Upper lobe of left lung (tissue), 6 donors: ENCODE data around the gene CRYM. TPM values are rescaled to one million over a fixed set of nuclear protein-coding genes. Genes with fewer than 3 reads are reported as not detected.
A peak's percentile ranks its signal among the peaks of the same experiment; 100 is the strongest.

Source experiments
- ATAC-seq, 2 donors: fragments of 200-7000 bp; cut with Tn5 transposase; one replicate each; pipeline ENCODE4 v1.9.1; 2022; ENCODE audit warnings: mild to moderate bottlenecking in 2 of 2, moderate library complexity in 2 of 2; ENCODE audit not compliant: low FRiP score in 2 of 2
- DNase-seq, 2 donors: peaks; one replicate each; pipeline ENCODE4 v3.0.0-alpha.2; 2019 to 2020
- H3K27ac ChIP-seq, 4 donors: fragments of 200-600 bp; sonication (generic); one replicate each; pipeline ENCODE4 v1.5.1; 2016 to 2019
- H3K27me3 ChIP-seq, 4 donors: fragments of 200-600 bp; sonication (generic); one replicate each; pipeline ENCODE4 v1.5.1; 2017 to 2019
- H3K36me3 ChIP-seq, 4 donors: fragments of 200-600 bp; sonication (generic); one replicate each; pipeline ENCODE4 v1.5.1; 2016 to 2019
- H3K4me1 ChIP-seq, 4 donors: fragments of 200-600 bp; sonication (generic); one replicate each; pipeline ENCODE4 v1.5.1; 2018 to 2019
- H3K4me3 ChIP-seq, 4 donors: fragments of 200-600 bp; sonication (generic); one replicate each; pipeline ENCODE4 v1.5.1; 2017 to 2019; ENCODE audit warnings: mild to moderate bottlenecking in 2 of 4, moderate library complexity in 1 of 4
- H3K9me3 ChIP-seq, 4 donors: fragments of 200-600 bp; sonication (generic); one replicate each; pipeline ENCODE4 v1.5.1; 2018 to 2019
- EP300 ChIP-seq, 4 donors: sonication (generic); formaldehyde crosslinking; IDR thresholded peaks; one replicate each; pipeline ENCODE4 v1.5.1; 2017; ENCODE audit warnings: antibody characterized with exemption in 4 of 4, control low read depth in 2 of 4
- POLR2A ChIP-seq, 4 donors: fragments of 450-650 bp; IDR thresholded peaks; one replicate each; pipeline ENCODE4 v1.5.1; 2016 to 2017; ENCODE audit warnings: antibody characterized with exemption in 4 of 4, mild to moderate bottlenecking in 2 of 4
- POLR2AphosphoS5 ChIP-seq, 2 donors: sonication (generic); formaldehyde crosslinking; IDR thresholded peaks; one replicate each; pipeline ENCODE4 v1.5.1; 2017; ENCODE audit warnings: antibody characterized with exemption in 2 of 2
- WGBS, 2 donors: methylation state at CpG; one replicate each; pipeline ENCODE4 v1.1.5; 2017 to 2018; 5-methylcytosine and 5-hydroxymethylcytosine counted together
- total RNA-seq, 6 donors: library from RNA; depleted of rRNA in 4 of 6; stranded (reverse); fragments of >200 nt in 4 of 6; gene quantifications; one replicate each; pipeline versions ENCODE4 v1.1.0 to v1.2.1, GENCODE V29; 2016 to 2021
- TF ChIP-seq, protein P1 (sequence below), 6 experiments: fragments of 450-650 bp in 4 of 6; fragments of 200-600 bp in 2 of 6; sonication (generic) in 2 of 6; IDR thresholded peaks; one replicate each; pipeline ENCODE4 v1.5.1; 2016 to 2019; ENCODE audit warnings: antibody characterized with exemption in 6 of 6
- donor health status: DM: no; HTN: no; CAD: no; lungs with moderate emphysema.
- donor health status: DM: no; HTN: yes; CAD: no; lungs with severe emphysema.

CRYM gene
- total RNA-seq, 6 donors from 2014 or later, result 2.0 to 18.6 (median 7.8) TPM

DNA sequence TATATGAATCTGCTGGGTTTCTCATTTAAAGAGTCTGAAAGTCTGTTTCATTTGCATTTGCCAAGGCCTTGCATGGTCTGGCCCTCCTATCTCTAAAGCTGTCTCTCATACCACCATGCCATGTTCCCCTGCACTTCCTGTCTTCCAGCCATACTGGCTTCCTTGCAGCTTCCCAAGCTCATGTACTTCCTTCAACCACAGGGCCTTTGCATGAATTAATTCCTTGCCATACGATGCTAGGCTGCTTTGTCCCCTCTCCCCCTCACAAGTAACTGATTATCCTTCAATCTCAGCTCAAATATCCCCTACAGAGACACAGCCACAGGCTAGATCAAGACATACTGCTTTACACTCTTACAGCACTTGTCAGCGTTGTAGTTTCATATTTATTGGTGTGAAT is 5.8 kb downstream of the CRYM start:
- TF ChIP-seq POLR2A (IDR thresholded peaks at IDR 0.05), result no peak
- TF ChIP-seq EP300 (IDR thresholded peaks at IDR 0.05), result no peak
- TF ChIP-seq, protein P1, sequence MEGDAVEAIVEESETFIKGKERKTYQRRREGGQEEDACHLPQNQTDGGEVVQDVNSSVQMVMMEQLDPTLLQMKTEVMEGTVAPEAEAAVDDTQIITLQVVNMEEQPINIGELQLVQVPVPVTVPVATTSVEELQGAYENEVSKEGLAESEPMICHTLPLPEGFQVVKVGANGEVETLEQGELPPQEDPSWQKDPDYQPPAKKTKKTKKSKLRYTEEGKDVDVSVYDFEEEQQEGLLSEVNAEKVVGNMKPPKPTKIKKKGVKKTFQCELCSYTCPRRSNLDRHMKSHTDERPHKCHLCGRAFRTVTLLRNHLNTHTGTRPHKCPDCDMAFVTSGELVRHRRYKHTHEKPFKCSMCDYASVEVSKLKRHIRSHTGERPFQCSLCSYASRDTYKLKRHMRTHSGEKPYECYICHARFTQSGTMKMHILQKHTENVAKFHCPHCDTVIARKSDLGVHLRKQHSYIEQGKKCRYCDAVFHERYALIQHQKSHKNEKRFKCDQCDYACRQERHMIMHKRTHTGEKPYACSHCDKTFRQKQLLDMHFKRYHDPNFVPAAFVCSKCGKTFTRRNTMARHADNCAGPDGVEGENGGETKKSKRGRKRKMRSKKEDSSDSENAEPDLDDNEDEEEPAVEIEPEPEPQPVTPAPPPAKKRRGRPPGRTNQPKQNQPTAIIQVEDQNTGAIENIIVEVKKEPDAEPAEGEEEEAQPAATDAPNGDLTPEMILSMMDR (IDR thresholded peaks at IDR 0.05), result no peak
- TF ChIP-seq POLR2AphosphoS5 (IDR thresholded peaks at IDR 0.05), result no peak
- Histone ChIP-seq H3K36me3 (no peaks in the 10 kb centered on the region), H3K4me3 (no peak overlapping the region), H3K9me3 (no peaks in the 10 kb centered on the region), H3K27me3 (peaks cover 0 to 9% (median under 1%) of the 10 kb centered on the region in 4 donors), H3K27ac (no peak overlapping the region), H3K4me1 (peaks cover 0 to 3% (median 0%) of the 10 kb centered on the region in 4 donors)
- 83 to 84% methylated on average over 2 of the region's 2 CpGs for WGBS, 2 donors
- ATAC-seq (no peak), DNase-seq (no peak)

DNA sequence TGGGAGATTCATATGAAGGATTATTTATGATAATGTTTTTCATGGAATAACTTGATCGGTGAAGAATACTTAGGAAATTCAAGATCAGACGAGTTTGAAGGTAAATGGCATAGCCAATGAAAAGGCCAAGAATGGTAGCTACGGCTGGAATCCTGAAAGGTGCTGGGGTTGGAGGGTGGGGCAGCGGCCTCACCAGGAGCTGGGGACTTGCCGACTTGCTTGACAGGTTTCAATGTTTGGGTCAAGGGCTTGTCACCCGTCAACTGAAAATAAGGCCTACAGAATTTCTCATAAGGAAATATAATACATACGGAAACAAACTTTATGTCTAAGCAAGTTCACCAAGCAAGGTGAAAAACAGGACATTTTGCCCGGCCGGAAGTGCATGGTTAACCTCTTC is 9.9 kb downstream of the CRYM start:
- no peaks in the 10 kb centered on the region for H3K9me3 ChIP-seq
- no peak overlapping the region for H3K27ac ChIP-seq
- no peaks in the 10 kb centered on the region for H3K36me3 ChIP-seq
- H3K27me3 ChIP-seq, result no peaks in the 10 kb centered on the region
- ATAC-seq, result no peak
- TF ChIP-seq POLR2A (IDR thresholded peaks at IDR 0.05), result no peak
- TF ChIP-seq, protein P1 (IDR thresholded peaks at IDR 0.05), result no peak
- no peak for TF ChIP-seq EP300 (IDR thresholded peaks at IDR 0.05)
- TF ChIP-seq POLR2AphosphoS5 (IDR thresholded peaks at IDR 0.05), result no peak
- WGBS, 2 donors, result 76 to 83% methylated on average over 9 of the region's 9 CpGs
- peak in 1 of 2 donors; percentile 35 for DNase-seq
- H3K4me3 ChIP-seq, result no peak overlapping the region
- H3K4me1 ChIP-seq, result peaks cover 0 to 3% (median 0%) of the 10 kb centered on the region in 4 donors

DNA sequence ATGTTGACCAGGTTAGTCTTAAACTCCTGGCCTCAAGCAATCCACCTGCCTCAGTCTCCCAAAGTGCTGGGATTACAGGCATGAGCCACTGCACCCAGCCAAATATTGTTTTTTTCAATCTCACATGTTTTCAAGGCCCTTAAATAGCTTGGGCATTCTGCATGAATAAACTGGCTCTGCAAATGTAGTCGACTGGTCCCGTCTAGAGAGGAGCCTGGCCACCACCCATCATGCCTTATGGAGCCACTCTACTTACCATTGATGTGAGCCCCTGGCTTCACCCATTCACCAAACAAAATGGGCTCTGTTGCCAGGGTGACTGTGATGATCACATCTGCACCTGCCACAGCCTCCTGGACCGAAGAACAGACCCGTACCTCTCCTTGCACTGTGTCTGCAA is 10.8 kb downstream of the CRYM start:
- DNase-seq, result no peak
- WGBS, 2 donors, result 90 to 91% methylated on average over 4 of the region's 4 CpGs
- Histone ChIP-seq H3K27ac (no peak overlapping the region), H3K4me3 (no peak overlapping the region), H3K27me3 (no peaks in the 10 kb centered on the region), H3K36me3 (no peaks in the 10 kb centered on the region), H3K9me3 (no peaks in the 10 kb centered on the region), H3K4me1 (peaks cover 0 to 3% (median 0%) of the 10 kb centered on the region in 4 donors)
- ATAC-seq, result no peak
- TF ChIP-seq EP300 (IDR thresholded peaks at IDR 0.05) (no peak), POLR2A (IDR thresholded peaks at IDR 0.05) (no peak), POLR2AphosphoS5 (IDR thresholded peaks at IDR 0.05) (no peak)
- TF ChIP-seq, protein P1 (IDR thresholded peaks at IDR 0.05), result no peak

DNA sequence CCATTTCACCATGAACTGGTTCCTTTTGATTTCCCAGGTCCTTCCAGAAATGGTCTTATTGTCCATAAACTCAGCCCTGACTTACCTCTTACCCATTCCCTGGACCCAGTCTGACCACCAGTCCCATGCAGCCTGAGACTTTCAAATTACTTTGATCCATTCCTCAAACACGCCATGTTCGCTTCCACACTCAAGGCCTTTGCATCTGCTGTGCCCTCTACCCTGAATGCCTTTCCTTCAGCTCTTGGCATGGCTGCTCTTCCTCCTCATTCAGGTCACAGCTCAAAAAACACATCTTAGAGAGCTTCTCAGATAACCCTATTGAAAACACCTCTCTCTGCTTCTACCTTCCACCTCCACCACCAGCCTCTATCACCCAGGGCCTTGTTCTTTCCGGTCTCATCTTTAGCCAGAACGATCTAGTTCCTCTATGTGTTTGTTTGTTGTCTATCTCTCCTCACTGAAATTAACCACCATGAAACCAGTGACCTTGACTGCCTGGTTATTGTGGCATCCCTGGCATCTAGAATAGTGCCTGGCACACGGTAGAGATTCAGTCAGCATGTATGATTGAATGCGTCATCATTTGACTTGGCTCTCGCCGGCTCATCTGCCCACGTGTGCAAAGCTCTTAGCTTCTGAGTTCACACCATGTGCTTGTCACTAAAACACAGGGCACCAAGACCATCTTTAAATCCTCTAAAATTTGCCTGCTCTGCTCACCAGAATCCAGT is 12.8 kb downstream of the CRYM start:
- no peak overlapping the region for H3K27ac ChIP-seq
- peaks cover 0 to 3% (median 0%) of the 10 kb centered on the region in 4 donors for H3K4me1 ChIP-seq
- H3K9me3 ChIP-seq, result no peaks in the 10 kb centered on the region
- no peak for ATAC-seq
- TF ChIP-seq POLR2AphosphoS5 (IDR thresholded peaks at IDR 0.05) (no peak), EP300 (IDR thresholded peaks at IDR 0.05) (no peak), POLR2A (IDR thresholded peaks at IDR 0.05) (no peak)
- TF ChIP-seq, protein P1 (IDR thresholded peaks at IDR 0.05), result no peak
- no peaks in the 10 kb centered on the region for H3K36me3 ChIP-seq
- DNase-seq, result no peak
- no peak overlapping the region for H3K4me3 ChIP-seq
- no peaks in the 10 kb centered on the region for H3K27me3 ChIP-seq
- 90 to 94% methylated on average over 9 of the region's 9 CpGs for WGBS, 2 donors

DNA sequence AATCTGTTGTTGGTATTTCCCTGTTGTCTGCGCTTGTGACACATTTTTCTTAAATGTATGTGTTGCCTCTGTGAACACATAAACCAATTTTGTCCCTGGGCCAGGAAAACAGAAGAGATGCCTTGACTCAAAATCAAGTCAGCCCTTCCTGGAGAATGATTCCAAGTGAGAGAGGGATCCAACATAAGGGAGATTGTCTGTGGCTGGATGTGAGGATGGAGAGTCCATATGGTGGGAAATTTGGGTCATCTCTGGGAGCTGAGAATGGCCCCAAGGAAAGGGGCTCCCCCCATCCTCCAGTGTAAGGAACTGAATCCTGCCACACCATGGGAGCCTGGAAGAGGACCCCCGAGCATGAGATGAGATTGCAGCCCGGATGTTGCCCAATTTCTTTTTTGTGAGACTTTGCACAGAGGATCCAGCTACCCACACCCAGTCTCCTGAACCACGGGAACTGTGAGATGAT is 13.5 kb downstream of the CRYM start:
- H3K36me3 ChIP-seq, result no peaks in the 10 kb centered on the region
- ATAC-seq (no peak), DNase-seq (no peak)
- WGBS, 2 donors, result 74 to 76% methylated on average over 4 of the region's 4 CpGs
- H3K9me3 ChIP-seq, result no peaks in the 10 kb centered on the region
- no peak for TF ChIP-seq POLR2AphosphoS5 (IDR thresholded peaks at IDR 0.05)
- no peak for TF ChIP-seq EP300 (IDR thresholded peaks at IDR 0.05)
- TF ChIP-seq, protein P1 (IDR thresholded peaks at IDR 0.05), result no peak
- no peak for TF ChIP-seq POLR2A (IDR thresholded peaks at IDR 0.05)
- H3K27me3 ChIP-seq, result no peaks in the 10 kb centered on the region
- no peak overlapping the region for H3K4me3 ChIP-seq
- peaks cover 0 to 3% (median 0%) of the 10 kb centered on the region in 4 donors for H3K4me1 ChIP-seq
- no peak overlapping the region for H3K27ac ChIP-seq
